GM15510 (cell line): Measurements from ENCODE around the gene ITGA3.

Experiments
- POLR2A ChIP-seq: IDR thresholded peaks from 3 replicates; pipeline ENCODE4 v1.6.1; 2011; ENCODE audit warnings: borderline replicate concordance; ENCODE audit not compliant: insufficient read length; ENCODE audit errors: extremely low read depth

ITGA3 gene

GRCh38 chr17:50113624-50114320 is 57.9 kb downstream of the ITGA3 start:
- TF ChIP-seq POLR2A, result no peak

GRCh38 chr17:50114401-50114800 is 58.5 kb downstream of the ITGA3 start:
- no peak for TF ChIP-seq POLR2A

- TF ChIP-seq POLR2A, result no peak
Observed at GRCh38 chr17:50114849-50115357, 59.0 kb downstream of the ITGA3 start.

GRCh38 chr17:50115756-50116155 is 59.8 kb downstream of the ITGA3 start:
- TF ChIP-seq POLR2A, result no peak

GRCh38 chr17:50117202-50118051 is 61.5 kb downstream of the ITGA3 start:
- TF ChIP-seq POLR2A, result no peak

- no peak for TF ChIP-seq POLR2A
Observed at GRCh38 chr17:50118076-50118827, 62.3 kb downstream of the ITGA3 start.

GRCh38 chr17:50118828-50119218 is 62.9 kb downstream of the ITGA3 start:
- TF ChIP-seq POLR2A, result no peak

- TF ChIP-seq POLR2A, result no peak
Observed at GRCh38 chr17:50120475-50121253, 64.8 kb downstream of the ITGA3 start.

- no peak for TF ChIP-seq POLR2A
Observed at GRCh38 chr17:50122945-50123344, 67.0 kb downstream of the ITGA3 start.

- TF ChIP-seq POLR2A, result no peak
Observed at GRCh38 chr17:50123649-50124349, 67.9 kb downstream of the ITGA3 start.

GRCh38 chr17:50125420-50125997 is 69.6 kb downstream of the ITGA3 start:
- TF ChIP-seq POLR2A, result no peak

GRCh38 chr17:50127697-50128361 is 71.9 kb downstream of the ITGA3 start:
- TF ChIP-seq POLR2A, result no peak
